ENCODE data around the gene SPPL2B.

Gene SPPL2B

GRCh38 chr19:2287585-2288337 is 40.7 kb upstream of the SPPL2B start:
- TF ChIP-seq RAD21 (IDR thresholded peaks at IDR 0.05; ENCODE audit: low read depth): no peak
- no peak for TF ChIP-seq TAF1 (IDR thresholded peaks at IDR 0.05; ENCODE audit: low read depth)
- TF ChIP-seq CEBPB (IDR thresholded peaks at IDR 0.05): no peak
- TF ChIP-seq, protein P1, sequence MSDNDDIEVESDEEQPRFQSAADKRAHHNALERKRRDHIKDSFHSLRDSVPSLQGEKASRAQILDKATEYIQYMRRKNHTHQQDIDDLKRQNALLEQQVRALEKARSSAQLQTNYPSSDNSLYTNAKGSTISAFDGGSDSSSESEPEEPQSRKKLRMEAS (IDR thresholded peaks at IDR 0.05): no peak
- no peak for TF ChIP-seq REST (IDR thresholded peaks at IDR 0.05; ENCODE audit: low read depth)
- no peak for TF ChIP-seq EP300 (IDR thresholded peaks at IDR 0.05; ENCODE audit: borderline replicate concordance)
- no peak for TF ChIP-seq FOXM1 (IDR thresholded peaks at IDR 0.05; ENCODE audit: borderline replicate concordance, low read depth)
- no peak for TF ChIP-seq TCF12 (IDR thresholded peaks at IDR 0.05; ENCODE audit: low read depth)
- TF ChIP-seq EGR1 (IDR thresholded peaks at IDR 0.05): no peak
- TF ChIP-seq CREB1 (IDR thresholded peaks at IDR 0.05; ENCODE audit: low read depth): no peak
- TF ChIP-seq USF1 (IDR thresholded peaks at IDR 0.05): no peak
- no peak for TF ChIP-seq NFIC (IDR thresholded peaks at IDR 0.05)
- TF ChIP-seq YY1 (IDR thresholded peaks at IDR 0.05; ENCODE audit: low read depth): no peak
- no peak for TF ChIP-seq ZBTB7A (IDR thresholded peaks at IDR 0.05; ENCODE audit: low read depth)
- no peak for TF ChIP-seq TEAD4 (IDR thresholded peaks at IDR 0.05)

DNA sequence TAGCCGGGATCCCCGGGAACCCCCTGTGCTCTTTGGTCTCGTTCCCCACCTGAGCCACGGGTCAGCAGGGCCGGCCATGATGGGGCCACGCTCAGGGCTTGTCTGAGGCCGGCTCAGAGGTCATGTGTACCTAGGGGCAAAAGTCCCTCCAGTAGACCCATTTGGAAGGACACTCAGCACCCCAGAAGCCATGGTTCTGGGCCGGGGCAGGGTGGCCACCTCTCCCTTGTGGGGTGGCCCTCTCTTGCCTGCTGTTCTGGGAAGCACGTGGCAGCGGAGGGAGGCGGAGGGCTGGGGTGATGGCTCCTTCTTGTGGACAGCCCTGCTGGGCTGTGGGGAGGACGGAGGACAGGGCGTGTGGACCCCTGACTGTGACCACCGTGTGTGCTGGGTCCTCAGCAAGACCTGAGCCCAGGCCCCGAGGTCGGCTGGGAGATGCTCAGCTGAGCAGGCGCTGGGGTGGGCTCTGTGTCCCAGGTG is 40.1 kb upstream of the SPPL2B start:
- TF ChIP-seq REST (IDR thresholded peaks at IDR 0.05; ENCODE audit: low read depth) (no peak), YY1 (IDR thresholded peaks at IDR 0.05; ENCODE audit: low read depth) (no peak), TAF1 (IDR thresholded peaks at IDR 0.05; ENCODE audit: low read depth) (no peak), RAD21 (IDR thresholded peaks at IDR 0.05; ENCODE audit: low read depth) (no peak), CREB1 (IDR thresholded peaks at IDR 0.05; ENCODE audit: low read depth) (no peak), NFIC (IDR thresholded peaks at IDR 0.05) (no peak), EGR1 (IDR thresholded peaks at IDR 0.05) (no peak), EP300 (IDR thresholded peaks at IDR 0.05; ENCODE audit: borderline replicate concordance) (no peak), USF1 (IDR thresholded peaks at IDR 0.05) (no peak), ZBTB7A (IDR thresholded peaks at IDR 0.05; ENCODE audit: low read depth) (no peak), TCF12 (IDR thresholded peaks at IDR 0.05; ENCODE audit: low read depth) (no peak), FOXM1 (IDR thresholded peaks at IDR 0.05; ENCODE audit: borderline replicate concordance, low read depth) (no peak), TEAD4 (IDR thresholded peaks at IDR 0.05) (no peak), CEBPB (IDR thresholded peaks at IDR 0.05) (no peak)
- TF ChIP-seq, protein P1 (IDR thresholded peaks at IDR 0.05): no peak

DNA sequence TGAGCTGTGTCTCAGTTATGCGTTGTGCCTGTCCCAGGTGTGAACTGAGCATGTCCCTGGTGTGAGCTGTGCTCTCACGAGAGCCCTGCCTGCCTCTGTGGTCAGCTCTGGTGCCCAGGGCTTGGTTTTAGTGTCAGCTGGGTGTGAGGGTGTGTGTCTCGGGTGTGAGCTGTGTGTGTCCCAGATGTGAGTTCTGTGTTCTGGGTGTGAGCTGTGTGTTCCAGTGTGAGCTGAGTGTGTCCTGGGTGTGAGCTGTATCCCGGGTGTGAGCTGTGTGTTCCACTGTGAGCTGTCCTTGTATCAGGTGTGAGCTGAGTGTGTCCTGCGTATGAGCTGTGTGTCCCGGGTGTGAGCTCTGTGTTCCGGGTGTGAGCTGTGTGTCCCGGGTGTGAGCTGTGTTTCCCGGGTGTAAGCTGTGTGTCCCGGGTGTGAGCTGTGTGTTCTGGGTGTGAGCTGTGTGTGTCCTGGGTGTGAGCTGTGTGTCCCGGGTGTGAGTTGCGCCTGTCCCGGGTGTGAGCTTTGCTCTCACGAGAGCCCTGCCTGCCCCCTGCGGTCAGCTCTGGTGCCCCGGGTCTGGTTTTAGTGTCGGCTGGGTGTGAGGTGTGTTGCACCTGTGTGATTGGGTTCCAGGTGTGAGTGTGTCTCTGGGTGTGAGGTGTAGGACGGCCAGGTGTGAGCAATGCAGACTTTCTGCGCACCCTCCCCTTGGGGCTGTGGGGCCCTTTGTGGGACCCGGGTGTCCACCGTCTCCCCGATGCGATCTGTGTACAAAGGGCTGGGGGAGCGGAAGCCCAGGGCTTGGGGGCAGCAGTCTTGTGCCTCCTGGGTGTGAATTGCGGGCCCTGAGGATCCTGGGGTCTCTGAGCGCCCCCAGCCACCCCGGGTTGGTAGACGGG is 39.4 kb upstream of the SPPL2B start:
- TF ChIP-seq ZBTB7A (IDR thresholded peaks at IDR 0.05; ENCODE audit: low read depth) (no peak), TEAD4 (IDR thresholded peaks at IDR 0.05) (no peak), FOXM1 (IDR thresholded peaks at IDR 0.05; ENCODE audit: borderline replicate concordance, low read depth) (no peak), CREB1 (IDR thresholded peaks at IDR 0.05; ENCODE audit: low read depth) (no peak), EP300 (IDR thresholded peaks at IDR 0.05; ENCODE audit: borderline replicate concordance) (no peak), TAF1 (IDR thresholded peaks at IDR 0.05; ENCODE audit: low read depth) (no peak), RAD21 (IDR thresholded peaks at IDR 0.05; ENCODE audit: low read depth) (no peak), TCF12 (IDR thresholded peaks at IDR 0.05; ENCODE audit: low read depth) (no peak), YY1 (IDR thresholded peaks at IDR 0.05; ENCODE audit: low read depth) (no peak), EGR1 (IDR thresholded peaks at IDR 0.05) (no peak), NFIC (IDR thresholded peaks at IDR 0.05) (no peak), USF1 (IDR thresholded peaks at IDR 0.05) (no peak), CEBPB (IDR thresholded peaks at IDR 0.05) (no peak)
- TF ChIP-seq, protein P1 (IDR thresholded peaks at IDR 0.05): no peak
